HG03439 (cell line): ENCODE measurements around the gene HOXD8.

ENCODE experiments used
- ATAC-seq: cut with Tn5 transposase; IDR thresholded peaks from one replicate; pipeline ENCODE4 v1.9.1; 2021; ENCODE audit warnings: mild to moderate bottlenecking, moderate library complexity; ENCODE audit not compliant: unreplicated experiment

Gene HOXD8

DNA sequence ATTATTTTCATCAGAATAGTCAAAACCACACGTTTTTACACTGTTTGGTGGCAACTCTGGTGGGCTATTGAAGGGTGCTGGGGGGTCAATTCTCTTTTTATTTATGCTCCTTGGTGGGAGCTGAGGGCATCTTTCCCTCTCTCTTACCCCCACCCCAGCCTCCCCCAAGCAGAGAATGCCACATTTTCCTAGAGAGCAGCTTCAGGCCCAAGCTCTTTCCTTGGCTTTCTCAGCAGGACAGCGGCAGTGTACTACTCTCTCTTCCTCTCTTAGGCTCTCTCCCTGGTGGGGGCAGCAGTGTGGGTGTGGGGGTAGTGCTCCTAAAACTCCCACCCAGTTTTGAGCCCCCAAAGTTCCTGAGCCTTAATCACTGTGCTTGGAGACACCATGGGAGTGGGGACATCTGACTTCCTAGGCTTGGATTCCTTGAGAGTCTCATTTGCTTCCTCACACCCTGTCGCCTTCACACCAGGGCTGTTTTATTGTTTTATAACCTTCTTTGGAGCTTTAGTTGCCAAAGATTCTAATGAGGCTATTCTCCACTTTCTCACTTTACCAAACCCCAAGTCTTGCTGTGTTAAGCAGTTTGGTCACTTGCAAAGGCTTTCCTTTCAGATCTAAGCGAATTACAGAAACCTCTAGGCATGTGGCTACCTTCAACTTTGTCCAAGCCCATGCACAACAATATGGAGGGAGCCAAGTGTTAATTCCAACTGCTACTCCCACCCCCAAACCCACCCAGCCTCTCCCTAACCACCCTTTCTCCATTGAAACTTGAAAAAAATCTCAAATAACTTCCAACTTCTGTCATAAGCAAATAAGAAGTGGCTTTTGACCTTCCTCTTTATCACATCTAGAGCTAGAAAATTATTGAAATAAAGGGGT lies 15.8 kb downstream of the HOXD8 start:
- ATAC-seq: no peak

DNA sequence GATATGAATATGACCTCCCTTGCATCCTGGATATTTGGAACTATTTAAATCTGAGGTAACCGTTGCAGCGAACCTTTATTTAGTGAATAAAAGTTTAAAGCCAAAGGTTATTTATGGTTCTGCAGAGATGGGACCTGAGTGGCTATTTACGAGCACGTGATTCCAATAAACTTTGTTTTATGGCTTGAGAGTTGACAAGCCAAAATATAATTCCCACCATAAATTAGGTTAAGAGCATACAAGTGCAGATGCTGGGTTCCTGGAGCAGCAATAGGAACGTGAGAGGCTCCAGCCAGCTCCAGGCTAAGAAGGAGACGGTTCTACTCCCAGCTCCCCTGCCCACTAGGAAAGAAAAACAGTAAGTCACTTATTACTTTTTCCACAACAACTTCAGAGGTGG lies 16.6 kb downstream of the HOXD8 start:
- ATAC-seq: no peak

DNA sequence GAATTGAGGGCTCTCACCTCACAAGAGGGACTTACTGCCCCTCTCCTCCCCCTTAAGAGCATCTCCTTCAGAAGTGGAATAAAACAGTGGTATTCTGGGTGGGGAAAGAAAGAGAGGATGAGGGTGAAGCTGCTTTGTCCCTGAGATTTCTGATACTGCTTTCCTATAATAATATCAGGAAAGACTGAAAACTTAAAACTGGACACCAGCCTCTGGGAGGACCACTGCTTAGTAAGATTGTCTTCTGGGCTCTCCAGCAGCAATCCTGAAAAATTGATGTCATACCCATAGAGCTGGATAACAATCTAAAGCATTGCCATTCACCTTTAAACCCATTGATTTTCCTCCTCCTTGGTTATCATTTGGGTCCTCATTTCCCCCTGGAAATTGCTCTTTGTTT lies 17.1 kb downstream of the HOXD8 start:
- no peak for ATAC-seq

DNA sequence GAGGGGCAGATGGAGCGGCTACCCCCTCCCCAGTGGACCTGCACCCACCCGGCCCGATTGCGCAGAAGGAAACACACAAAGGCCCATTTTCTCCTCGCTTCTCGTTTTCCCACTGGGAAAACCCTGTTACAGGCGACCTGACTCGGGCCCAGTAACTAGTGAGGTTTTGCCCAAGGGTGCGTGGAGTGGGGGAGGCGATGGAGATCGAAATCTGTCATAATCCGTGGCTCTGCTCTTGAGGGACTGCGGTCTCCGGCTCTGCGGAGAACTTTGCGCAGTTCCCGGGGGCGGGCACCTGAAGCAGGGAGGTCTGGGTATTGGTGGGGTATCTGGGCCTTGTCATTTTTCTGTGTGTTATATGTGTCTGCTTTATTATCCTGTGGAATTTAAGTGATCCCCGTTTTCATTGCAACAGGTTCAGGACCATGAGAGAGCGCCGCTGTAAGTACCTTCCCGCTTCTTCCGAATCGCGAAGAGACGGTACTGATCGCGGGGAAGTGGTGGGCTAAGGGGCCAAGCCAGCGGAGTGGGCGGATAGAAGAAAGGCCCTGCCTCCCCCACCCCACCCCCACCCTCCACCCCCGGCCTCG lies 17.8 kb downstream of the HOXD8 start:
- ATAC-seq: no peak

DNA sequence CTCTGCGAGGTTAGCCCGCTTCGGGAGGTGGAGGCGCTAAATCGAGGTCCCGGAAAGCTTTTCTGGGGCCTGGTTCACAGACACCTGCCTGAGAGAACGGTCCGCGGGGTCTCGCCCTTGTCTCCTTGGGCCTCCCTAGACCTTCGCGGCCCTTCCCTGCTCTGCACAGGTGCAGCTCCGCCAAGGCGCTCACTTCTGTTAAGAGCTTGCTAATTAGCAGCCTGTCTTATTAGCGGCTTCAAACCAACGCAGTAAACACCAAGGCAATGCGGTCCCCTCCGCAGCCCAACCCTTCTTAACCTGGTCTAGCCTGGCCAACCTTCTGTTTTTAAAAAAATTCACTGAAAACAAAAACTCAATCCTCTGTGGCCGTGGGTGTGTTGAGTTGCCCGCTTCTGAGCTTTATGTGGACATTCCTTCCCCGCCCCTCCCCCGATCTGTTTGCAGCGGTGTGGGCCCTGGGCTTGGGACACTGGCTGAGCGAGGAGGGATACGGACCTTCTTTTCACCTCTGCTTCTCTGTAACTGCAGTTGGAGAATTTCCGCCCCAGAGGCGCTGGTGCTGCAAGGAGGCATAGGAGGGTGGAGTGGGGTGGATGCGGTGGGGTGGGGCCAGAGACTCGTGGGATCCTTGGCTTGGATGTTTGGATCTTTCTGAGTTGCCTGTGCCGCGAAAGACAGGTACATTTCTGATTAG lies 18.4 kb downstream of the HOXD8 start:
- no peak for ATAC-seq

DNA sequence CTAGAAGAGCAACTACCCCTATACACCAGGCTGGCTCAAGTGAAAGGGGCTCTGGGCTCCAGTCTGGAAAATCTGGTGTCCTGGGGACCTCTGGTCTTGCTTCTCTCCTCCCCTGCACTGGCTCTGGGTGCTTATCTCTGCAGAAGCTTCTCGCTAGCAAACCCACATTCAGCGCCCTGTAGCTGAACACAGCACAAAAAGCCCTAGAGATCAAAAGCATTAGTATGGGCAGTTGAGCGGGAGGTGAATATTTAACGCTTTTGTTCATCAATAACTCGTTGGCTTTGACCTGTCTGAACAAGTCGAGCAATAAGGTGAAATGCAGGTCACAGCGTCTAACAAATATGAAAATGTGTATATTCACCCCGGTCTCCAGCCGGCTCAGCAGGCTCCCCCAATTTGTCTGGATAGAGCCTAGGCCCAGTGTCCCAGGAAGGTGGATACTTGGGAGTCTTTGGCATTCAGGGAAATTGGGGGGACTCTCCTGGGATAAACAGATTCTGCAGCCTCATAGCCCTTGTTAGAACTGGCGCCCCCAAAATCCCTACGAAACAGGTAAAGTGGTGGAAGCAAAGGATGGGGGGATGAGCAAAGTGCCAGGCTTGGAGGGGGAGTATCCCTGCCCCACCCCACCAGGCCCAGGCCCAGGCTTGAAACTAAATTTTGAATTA lies 19.4 kb downstream of the HOXD8 start:
- no peak for ATAC-seq

DNA sequence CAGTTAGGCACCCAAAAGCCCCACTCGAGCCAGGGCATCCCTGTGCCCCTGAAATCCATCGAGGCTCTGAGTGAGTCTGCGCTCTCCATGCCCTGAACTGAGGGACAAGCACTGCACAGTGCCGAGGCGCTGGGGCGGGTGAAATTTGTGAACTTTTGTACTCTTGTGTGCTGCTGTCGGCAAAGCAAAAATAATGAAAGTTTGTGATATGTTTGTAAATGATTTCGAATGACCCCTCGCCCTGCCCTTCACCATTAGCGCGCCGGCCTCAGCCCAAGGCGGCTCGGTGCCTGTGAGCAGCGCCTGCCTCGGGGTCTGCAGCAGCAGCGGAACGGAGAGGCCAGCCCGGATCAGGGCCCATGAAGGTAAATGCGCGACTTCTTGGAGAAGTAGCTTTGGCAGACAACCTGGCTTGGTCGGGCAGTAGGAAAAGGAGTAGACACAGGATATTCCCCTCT lies 20.0 kb downstream of the HOXD8 start:
- no peak for ATAC-seq

DNA sequence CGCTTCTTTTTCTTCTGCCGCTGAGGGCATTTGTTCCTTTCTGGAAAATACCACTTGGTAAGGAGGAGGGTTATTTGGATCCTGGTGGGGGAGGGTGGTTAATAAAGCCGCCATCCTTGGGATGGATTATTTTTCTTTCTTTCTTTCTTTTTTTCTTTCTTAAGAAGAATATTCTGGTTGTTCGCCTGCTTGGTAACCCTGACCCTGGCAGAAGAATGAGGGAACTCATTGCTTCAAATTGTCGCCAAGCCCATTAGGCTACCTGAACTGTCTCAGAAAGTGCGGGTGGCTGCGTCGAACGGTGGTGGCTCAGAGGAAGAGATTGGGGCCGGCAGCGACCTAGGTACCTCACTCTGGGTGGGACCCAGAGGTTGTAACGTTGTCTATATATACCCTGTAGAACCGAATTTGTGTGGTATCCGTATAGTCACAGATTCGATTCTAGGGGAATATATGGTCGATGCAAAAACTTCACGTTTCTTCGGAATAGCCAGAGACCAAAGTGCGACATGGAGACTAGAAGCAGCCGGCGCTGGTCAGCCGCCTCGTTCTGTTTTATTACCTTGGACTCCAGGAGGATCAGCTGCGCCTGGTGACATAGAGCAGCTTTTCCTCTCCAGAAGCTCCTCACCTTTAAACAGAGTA lies 20.6 kb downstream of the HOXD8 start:
- no peak for ATAC-seq

DNA sequence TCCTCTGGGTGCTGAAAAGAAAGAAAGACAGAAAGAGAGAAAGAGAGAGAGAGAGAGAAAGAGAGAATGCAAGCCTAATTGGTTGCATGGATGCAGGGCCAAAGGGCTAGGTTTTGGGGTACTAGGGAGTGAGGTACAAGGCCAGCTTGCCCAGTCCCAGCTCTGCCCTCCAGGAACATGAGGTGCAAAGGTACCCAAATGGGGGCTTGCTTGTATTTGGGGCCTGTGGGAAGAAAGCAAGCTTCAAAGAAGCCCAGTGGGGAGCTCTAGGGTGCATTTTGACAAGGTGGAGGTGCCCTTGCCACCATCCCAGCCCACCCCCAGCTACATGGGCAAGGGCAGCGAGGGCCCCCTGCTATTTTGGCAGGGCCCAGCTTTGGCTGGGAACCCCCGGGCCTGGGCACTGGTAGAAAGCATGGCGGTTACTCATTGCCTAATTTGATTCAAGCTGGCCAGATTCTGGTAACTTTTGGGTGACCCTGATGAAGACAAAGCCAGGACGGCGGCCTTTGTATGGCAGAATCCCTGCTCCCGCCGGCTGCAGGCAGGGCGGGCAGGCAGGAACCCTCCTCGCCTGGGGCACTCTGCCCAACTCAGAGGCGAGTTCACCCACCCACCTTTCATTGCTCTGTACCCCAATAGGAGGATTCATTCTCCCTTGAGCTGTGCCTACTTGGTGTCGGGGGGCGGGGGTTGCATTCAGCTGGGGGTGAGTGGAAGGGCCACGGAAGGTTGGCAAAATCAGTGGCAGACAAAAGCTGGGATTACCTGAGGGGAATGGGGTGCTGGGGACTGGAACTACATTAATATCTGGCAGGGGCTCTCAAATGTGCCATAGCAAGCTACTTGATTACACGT lies 21.3 kb downstream of the HOXD8 start:
- no peak for ATAC-seq

DNA sequence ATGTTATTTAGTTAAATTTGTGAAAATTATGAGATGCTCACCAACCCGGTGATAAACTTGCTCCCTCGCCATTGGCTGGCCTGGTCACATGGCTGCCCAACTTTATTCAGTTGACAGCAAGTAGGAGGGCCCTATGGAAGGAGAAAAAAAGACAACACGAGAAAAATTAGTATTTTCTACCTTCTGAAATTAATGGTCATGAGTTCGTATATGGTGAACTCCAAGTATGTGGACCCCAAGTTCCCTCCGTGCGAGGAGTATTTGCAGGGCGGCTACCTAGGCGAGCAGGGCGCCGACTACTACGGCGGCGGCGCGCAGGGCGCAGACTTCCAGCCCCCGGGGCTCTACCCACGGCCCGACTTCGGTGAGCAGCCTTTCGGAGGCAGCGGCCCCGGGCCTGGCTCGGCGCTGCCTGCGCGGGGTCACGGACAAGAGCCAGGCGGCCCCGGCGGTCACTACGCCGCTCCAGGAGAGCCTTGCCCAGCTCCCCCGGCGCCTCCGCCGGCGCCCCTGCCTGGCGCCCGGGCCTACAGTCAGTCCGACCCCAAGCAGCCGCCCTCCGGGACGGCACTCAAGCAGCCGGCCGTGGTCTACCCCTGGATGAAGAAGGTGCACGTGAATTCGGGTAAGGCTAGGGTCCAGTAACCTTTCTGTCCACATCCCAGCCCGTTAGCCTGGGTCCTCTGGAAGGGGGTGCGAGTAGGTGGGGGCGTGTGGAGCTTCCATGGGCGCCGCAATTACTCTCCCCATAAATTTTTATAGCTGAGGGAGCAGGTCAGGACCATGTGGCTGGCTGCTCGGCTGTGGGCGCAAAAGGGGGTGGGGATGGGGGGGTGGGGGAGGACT lies 22.2 kb downstream of the HOXD8 start, which contains the start of gene HOXD4:
TSS of gene HOXD4 (plus strand) at position 109 of the 846 bp plus-strand sequence. CDS start at position 193, 84 bp downstream.
- no peak for ATAC-seq

DNA sequence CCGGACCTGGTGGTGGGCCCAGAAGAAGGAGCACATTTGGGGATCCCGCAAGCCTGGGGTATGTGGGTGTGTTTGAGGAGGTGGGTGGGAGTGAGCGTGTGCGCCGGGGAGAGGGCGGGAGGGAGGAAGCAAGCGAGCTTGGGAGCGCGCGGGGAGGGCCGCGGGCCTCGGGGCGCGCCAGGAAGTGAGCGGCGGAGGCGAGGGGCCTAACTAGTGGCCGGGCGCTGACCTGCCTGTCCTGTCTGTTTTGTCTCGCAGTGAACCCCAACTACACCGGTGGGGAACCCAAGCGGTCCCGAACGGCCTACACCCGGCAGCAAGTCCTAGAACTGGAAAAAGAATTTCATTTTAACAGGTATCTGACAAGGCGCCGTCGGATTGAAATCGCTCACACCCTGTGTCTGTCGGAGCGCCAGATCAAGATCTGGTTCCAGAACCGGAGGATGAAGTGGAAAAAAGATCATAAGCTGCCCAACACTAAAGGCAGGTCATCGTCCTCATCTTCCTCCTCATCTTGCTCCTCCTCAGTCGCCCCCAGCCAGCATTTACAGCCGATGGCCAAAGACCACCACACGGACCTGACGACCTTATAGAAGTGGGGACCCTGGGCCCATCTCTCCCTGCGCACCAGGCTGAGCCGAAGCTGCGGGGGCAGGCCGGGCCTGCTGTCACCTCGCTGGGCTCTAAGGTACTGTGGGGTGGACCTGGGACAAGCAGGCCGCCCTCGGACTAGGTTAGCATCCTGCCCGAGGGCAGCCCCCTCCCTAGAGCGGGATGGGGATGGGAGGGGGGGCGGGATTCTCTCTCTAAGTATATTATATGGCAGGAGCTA lies 23.1 kb downstream of the HOXD8 start:
- ATAC-seq: no peak

DNA sequence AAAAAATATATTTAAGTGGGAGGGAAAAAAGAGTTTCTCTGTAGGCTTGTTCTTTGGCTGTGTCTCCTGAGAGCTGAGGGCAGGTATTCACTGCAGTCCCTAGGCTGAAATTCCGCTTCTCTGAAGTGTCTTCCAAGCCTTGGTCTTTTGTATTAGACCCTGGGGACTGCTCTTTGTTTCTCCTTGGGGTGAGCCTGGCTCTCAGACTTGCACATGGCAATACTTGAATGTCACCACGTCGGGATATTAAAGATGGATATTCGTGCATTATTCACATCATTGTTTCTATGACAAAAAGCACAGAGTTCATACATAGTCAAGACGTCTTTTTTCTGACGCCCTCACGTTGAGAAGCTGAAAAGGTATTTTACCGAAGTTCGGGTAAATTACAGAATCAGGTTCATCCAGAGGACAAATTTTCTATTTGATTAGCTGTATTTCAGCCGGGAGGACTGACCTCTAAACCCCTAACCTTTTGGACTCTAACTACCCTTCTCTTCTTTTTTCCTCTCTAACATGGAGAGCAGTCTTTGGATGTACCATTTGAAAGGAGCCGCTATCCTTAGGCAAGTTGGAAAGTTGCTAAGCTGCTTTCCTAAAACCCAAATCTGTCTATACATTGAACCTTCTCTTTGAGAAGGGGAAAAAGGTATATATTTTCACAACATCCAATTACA lies 25.2 kb downstream of the HOXD8 start:
- no peak for ATAC-seq

DNA sequence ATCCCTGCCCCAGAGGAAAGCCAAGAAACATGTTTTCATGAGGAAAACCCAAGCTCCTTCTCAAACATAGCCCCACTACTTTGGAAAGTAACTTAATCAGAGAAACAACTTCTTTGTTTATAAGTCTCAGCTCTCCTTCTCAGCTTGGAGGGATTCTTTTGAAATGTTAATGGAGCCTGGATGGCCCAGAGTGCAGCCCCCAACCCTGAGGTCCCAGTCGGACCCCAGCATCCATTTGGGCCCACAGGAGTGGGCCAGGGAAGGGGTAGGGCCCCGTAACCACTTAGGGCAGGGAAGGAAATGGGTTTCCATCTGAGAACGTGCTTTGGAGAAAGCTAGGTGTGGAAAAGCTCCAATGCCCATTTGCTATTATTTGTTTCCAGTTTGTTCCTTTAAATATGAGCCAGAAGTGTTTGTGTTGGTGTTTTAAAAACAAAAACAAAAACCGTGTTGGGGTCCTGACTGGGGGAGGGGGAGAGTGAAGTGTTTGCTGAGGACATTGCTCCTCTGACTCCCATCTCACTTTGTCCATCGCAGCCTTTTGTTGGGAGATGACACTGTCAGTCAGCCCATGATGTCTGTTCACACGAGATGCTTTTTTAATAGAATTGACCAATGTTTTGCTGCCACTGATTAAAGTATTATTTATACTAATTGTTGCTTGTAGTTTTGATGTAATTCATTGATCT lies 26.0 kb downstream of the HOXD8 start:
- no peak for ATAC-seq

DNA sequence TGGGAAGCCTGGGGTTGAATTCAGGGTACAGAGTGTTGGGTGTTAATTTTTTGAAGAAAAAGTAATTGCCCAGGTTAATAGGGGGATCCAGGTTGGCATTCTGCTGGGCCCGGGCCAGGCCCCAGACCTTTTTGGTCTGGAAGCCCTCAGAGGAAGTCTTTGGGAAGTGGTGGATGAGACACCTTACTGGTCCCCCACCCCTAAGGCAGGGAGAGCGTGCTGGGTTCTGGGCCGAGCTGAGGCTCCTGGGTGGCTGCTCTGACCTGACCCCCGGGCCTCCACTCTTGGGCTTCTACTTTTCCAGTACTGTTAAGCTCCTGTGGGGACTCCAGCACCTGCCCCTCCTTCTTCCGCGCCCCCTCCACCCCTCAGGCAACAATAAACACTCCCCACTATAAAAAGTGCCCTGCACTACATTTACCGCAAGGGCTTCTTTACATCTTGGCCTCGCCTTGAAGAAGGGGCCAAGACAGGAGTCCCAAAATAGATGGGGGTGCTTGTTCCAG lies 26.8 kb downstream of the HOXD8 start:
- ATAC-seq: no peak

DNA sequence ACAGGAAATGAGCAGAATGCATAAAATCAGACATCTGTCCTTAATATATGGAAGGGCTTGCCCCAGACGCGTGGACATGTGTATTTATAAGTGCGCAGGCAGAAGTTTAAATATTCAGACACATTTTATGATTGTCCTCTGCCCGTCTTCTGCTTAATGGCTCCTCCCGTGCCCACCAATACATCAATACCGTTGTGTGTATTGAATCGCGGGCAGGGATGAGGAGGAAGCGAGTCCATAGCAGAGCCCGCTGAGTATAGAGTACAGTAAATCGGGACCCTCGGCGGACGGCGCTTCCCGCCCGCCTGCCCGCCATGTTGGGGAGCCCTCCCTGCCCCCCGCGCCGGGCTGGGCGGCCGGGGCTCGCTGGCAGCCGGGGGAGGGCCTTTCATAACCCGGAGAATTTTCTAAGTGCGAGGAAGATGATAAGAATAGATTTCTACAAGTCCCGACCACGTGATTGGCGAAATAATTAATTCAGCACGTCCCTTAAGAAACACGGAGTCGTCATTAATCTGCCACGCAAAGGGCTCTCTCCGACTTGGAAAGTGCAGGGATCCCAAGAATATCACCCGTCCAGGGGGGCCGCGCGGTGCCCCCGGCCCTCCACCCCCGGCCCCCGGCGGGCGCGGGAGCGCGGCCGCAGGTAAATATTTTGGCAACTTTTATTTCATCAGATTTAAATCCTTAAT lies 27.4 kb downstream of the HOXD8 start, which contains the start of gene HOXD3:
TSS of gene HOXD3 (plus strand) at position 501 of the 692 bp plus-strand sequence. CDS start 11,808 bp downstream, outside the sequence.
- no peak for ATAC-seq
